HG03442 (cell line): ENCODE measurements around the gene CTSS.

Experiments used
- ATAC-seq: cut with Tn5 transposase; IDR thresholded peaks from one replicate; pipeline ENCODE4 v1.9.1; 2021; ENCODE audit warnings: mild to moderate bottlenecking, moderate library complexity; ENCODE audit not compliant: unreplicated experiment

Gene CTSS

DNA sequence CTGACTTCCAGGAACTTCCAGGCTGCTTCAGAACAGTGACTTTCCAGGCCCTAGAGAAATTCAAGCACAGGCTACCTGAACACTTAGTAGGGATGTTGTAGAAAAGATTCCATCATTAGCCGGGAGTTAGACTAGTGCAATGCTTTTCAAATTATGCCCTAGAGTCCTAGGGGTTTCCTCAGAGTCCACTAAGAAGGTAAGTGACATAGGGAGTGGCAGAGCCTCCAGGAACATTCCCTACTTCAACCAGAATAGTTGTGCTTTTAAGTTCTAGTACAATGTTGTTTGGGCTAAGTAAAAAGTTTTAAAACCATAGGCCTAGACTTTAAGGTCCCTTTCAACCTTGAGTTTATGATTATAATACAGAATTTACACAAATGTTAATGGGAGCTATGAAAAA, 59.5 kb downstream of the CTSS start:
- no peak for ATAC-seq

- no peak for ATAC-seq
Observed at GRCh38 chr1:150703427-150703826, 62.2 kb downstream of the CTSS start.

DNA sequence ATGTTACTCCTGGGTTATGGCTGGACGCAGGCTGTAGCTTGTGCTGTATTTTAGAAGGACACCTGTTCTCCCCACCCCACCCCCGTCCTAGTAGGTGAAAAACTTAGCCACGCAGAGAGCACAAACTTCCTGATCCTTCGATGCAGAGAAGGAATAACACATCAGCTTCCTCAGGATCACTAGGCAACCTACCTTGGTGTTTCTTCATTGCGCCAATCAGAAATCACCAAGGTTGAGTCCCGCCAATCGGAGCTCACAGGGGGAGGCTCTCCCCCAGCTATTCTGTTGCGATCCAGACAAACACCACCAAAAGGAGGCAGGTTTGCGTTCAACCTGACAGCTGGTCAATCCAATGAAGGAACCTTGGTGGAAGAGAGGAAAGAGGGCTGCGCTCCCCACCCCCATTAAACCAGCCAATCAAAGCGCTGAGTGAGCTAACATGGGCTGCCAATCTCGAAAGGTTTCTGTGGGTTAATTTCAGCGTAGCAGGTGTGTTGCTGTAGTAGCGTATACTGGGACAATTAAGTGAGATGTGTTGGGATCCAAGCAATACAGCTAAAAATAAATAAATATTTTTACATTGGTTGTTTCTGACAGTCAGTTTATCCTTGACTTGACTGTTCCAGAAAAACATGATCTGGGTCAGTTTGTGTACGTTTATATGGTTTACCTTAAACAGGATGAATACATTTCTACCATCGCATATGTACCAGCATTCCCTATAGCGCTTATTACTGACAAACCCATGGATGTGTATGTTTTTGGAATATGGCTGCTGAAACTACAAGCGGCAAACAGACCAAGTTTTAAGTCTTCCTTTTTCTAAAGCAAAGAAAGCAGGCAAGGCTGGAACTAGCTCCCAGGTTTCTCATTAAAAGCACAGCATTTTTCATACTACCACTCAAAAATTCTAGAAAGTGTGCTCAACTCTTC, 68.3 kb downstream of the CTSS start, which contains the start of gene GOLPH3L:
Gene GOLPH3L, minus strand, starts transcription at position 160 of the 933 bp plus-strand sequence. CDS start 2,316 bp downstream, outside the sequence.
- ATAC-seq, result peak; percentile 99

- no peak for ATAC-seq
Observed at GRCh38 chr1:150696590-150696989, 69.0 kb downstream of the CTSS start.

DNA sequence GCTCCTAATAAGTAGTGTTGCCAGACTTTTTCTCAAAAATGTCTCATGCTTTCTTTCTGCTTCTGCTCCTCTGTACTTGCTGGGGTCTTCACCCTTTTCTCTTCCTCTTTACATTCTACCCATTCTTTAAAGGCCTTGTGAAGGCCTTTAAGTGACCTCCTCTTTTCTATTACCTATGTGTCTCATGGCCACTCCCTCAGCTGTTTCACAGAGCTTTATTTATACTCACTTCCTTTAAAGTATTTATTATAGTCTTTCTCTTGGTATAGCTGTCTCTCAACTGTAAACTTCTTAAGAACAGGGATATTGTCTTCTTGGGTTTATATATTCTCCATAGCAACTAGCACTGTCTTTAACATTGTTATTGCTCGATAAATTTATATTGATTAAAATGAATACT, 69.4 kb downstream of the CTSS start:
- ATAC-seq, result no peak

GRCh38 chr1:150695561-150695960, 70.0 kb downstream of the CTSS start:
- no peak for ATAC-seq

- no peak for ATAC-seq
Observed at GRCh38 chr1:150692720-150693119, 72.9 kb downstream of the CTSS start.

- no peak for ATAC-seq
Observed at GRCh38 chr1:150688763-150689162, 76.8 kb downstream of the CTSS start.

DNA sequence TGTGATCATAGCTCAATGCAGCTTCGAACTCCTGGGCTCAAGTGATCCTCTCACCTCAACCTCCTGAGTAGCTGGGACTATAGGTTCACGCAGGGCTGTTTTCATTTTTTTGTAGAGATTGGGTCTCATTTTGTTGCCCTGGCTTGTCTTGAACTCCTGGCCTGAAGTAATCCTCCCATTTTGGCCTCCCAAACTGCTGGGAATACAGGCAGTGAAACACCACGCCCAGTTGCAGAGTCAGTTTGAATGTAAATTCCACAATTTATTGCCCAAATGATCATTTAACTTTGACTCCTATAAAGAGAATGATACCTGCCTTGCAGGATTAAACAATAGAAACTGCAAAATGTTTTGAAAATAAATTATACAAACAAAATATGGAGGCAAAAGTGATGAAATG, 79.3 kb downstream of the CTSS start:
- no peak for ATAC-seq

GRCh38 chr1:150683914-150684313, 81.7 kb downstream of the CTSS start:
- no peak for ATAC-seq
